Ishikawa (cell line): ENCODE results near the gene ADAM11.

Source experiments
- CEBPB ChIP-seq: IDR thresholded peaks from 2 replicates; pipeline ENCODE4 v1.6.1; 2012
- CREB1 ChIP-seq: IDR thresholded peaks from 2 replicates; pipeline ENCODE4 v1.6.1; 2012; ENCODE audit warnings: low read depth
- EGR1 ChIP-seq: IDR thresholded peaks from 2 replicates; pipeline ENCODE4 v1.6.1; 2012
- EP300 ChIP-seq: IDR thresholded peaks from 2 replicates; pipeline ENCODE4 v1.6.1; 2012; ENCODE audit warnings: borderline replicate concordance
- NFIC ChIP-seq: IDR thresholded peaks from 2 replicates; pipeline ENCODE4 v1.6.1; 2012
- RAD21 ChIP-seq: IDR thresholded peaks from 2 replicates; pipeline ENCODE4 v1.6.1; 2012; ENCODE audit warnings: low read depth
- YY1 ChIP-seq: IDR thresholded peaks from 2 replicates; pipeline ENCODE4 v1.6.1; 2012; ENCODE audit warnings: low read depth
- ZBTB7A ChIP-seq: IDR thresholded peaks from 2 replicates; pipeline ENCODE4 v1.6.1; 2012; ENCODE audit warnings: low read depth
- TF ChIP-seq, protein P1 (sequence below): IDR thresholded peaks from 2 replicates; pipeline ENCODE4 v1.6.1; 2012
- TF ChIP-seq, protein P2 (sequence below): IDR thresholded peaks from 2 replicates; pipeline ENCODE4 v1.6.1; 2012; ENCODE audit warnings: low read depth, mild to moderate bottlenecking
- TF ChIP-seq, protein P3 (sequence below): IDR thresholded peaks from 2 replicates; pipeline ENCODE4 v1.6.1; 2012

DNA sequence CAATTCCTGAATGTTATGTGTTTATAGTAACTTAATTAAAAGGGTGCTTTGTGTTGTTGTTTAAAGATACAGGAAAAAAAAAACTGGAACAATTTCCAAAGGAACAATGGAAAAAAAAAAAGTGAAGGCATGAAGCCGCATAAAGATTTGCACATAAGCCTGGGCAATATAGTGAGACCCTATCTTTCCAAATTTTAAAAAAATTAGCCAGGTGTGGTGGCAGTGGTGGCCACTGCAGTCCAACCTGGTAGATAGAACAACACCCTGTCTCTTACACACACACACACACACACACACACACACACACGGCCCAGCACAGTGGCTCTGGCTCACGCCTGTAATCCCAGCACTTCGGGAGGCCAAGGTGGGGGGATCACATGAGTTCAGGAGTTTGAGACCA, 49.4 kb downstream of the ADAM11 start:
- TF ChIP-seq YY1 (no peak), CREB1 (no peak), EP300 (no peak), CEBPB (no peak), RAD21 (no peak), EGR1 (no peak), ZBTB7A (no peak), NFIC (no peak)
- TF ChIP-seq, protein P1, sequence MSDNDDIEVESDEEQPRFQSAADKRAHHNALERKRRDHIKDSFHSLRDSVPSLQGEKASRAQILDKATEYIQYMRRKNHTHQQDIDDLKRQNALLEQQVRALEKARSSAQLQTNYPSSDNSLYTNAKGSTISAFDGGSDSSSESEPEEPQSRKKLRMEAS: no peak
- TF ChIP-seq, protein P2, sequence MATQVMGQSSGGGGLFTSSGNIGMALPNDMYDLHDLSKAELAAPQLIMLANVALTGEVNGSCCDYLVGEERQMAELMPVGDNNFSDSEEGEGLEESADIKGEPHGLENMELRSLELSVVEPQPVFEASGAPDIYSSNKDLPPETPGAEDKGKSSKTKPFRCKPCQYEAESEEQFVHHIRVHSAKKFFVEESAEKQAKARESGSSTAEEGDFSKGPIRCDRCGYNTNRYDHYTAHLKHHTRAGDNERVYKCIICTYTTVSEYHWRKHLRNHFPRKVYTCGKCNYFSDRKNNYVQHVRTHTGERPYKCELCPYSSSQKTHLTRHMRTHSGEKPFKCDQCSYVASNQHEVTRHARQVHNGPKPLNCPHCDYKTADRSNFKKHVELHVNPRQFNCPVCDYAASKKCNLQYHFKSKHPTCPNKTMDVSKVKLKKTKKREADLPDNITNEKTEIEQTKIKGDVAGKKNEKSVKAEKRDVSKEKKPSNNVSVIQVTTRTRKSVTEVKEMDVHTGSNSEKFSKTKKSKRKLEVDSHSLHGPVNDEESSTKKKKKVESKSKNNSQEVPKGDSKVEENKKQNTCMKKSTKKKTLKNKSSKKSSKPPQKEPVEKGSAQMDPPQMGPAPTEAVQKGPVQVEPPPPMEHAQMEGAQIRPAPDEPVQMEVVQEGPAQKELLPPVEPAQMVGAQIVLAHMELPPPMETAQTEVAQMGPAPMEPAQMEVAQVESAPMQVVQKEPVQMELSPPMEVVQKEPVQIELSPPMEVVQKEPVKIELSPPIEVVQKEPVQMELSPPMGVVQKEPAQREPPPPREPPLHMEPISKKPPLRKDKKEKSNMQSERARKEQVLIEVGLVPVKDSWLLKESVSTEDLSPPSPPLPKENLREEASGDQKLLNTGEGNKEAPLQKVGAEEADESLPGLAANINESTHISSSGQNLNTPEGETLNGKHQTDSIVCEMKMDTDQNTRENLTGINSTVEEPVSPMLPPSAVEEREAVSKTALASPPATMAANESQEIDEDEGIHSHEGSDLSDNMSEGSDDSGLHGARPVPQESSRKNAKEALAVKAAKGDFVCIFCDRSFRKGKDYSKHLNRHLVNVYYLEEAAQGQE: no peak
- TF ChIP-seq, protein P3, sequence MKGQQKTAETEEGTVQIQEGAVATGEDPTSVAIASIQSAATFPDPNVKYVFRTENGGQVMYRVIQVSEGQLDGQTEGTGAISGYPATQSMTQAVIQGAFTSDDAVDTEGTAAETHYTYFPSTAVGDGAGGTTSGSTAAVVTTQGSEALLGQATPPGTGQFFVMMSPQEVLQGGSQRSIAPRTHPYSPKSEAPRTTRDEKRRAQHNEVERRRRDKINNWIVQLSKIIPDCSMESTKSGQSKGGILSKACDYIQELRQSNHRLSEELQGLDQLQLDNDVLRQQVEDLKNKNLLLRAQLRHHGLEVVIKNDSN: no peak
